OCI-LY7 (cell line): Measurements from ENCODE around the gene PRMT1. TPM values are rescaled to one million over a fixed set of nuclear protein-coding genes. Genes with fewer than 3 reads are reported as not detected.

Experiments
- BruUV-seq: library from RNA; stranded (reverse); fragments of 400-500 nt; replicated peaks from 2 replicates; lab custom pipeline; 2021; lab: Mats Ljungman, UMichigan
- CTCF ChIA-PET: fragments of 300-600 bp; sonication (Branson Sonifier 250); formaldehyde crosslinking; loops from one replicate; lab custom pipeline; 2022; ENCODE audit warnings: antibody characterized with exemption; ENCODE audit not compliant: unreplicated experiment; lab: Charles Lee
- POLR2A ChIA-PET: fragments of 300-600 bp; sonication (Branson Sonifier 250); formaldehyde crosslinking; loops from one replicate; lab custom pipeline; 2022; ENCODE audit warnings: antibody characterized with exemption; lab: Charles Lee
- DNase-seq: peaks from one replicate; pipeline ENCODE4 v3.0.0-alpha.2; 2015; ENCODE audit warnings: low spot score
- H2AFZ ChIP-seq: fragments of 200-600 bp; sonication (generic), shearing (Covaris generic); 2 replicates; pipeline ENCODE4 v1.6.1; 2014; ENCODE audit warnings: mild to moderate bottlenecking, antibody characterized with exemption, low read length, moderate library complexity
- H3K27ac ChIP-seq: fragments of 200-600 bp; sonication (generic); 2 replicates; pipeline ENCODE4 v1.5.1; 2014; ENCODE audit warnings: mixed run types, low read depth, mild to moderate bottlenecking, moderate library complexity, low read length, inconsistent platforms; ENCODE audit not compliant: poor library complexity, severe bottlenecking
- H3K36me3 ChIP-seq: fragments of 200-600 bp; sonication (generic); 2 replicates; pipeline ENCODE4 v1.6.1; 2014; ENCODE audit warnings: mild to moderate bottlenecking, antibody characterized with exemption, low read length, moderate library complexity, mixed read lengths; ENCODE audit not compliant: insufficient read depth
- H3K4me1 ChIP-seq: fragments of 200-600 bp; sonication (generic); 2 replicates; pipeline ENCODE4 v1.5.1; 2014; ENCODE audit warnings: mild to moderate bottlenecking, low read length; ENCODE audit not compliant: insufficient read depth, poor library complexity, severe bottlenecking
- H3K4me2 ChIP-seq: fragments of 200-600 bp; sonication (generic); 2 replicates; pipeline ENCODE4 v1.6.1; 2014; ENCODE audit warnings: mild to moderate bottlenecking, low read length
- H3K4me3 ChIP-seq: fragments of 200-600 bp; sonication (generic); 2 replicates; pipeline ENCODE4 v1.5.1; 2014; ENCODE audit warnings: mild to moderate bottlenecking, low read depth, low read length; ENCODE audit not compliant: poor library complexity, severe bottlenecking
- H3K79me2 ChIP-seq: fragments of 200-600 bp; sonication (generic); 2 replicates; pipeline ENCODE4 v1.6.1; 2016; ENCODE audit warnings: low read depth, mild to moderate bottlenecking, low read length, moderate library complexity, mixed read lengths; ENCODE audit not compliant: insufficient read depth
- H3K9me2 ChIP-seq: fragments of 200-600 bp; sonication (generic); 2 replicates; pipeline ENCODE4 v1.6.1; 2016; ENCODE audit warnings: mild to moderate bottlenecking, low read length, mixed read lengths; ENCODE audit not compliant: insufficient read depth
- H3K9me3 ChIP-seq: fragments of 200-600 bp; sonication (generic); 2 replicates; pipeline ENCODE4 v1.6.1; 2014; ENCODE audit warnings: mild to moderate bottlenecking, mixed run types, low read length, mixed read lengths
- H4K20me1 ChIP-seq: fragments of 200-600 bp; sonication (generic); 2 replicates; pipeline ENCODE4 v1.6.1; 2014; ENCODE audit warnings: mild to moderate bottlenecking, antibody characterized with exemption, low read length, moderate library complexity, mixed read lengths; ENCODE audit not compliant: insufficient read depth
- EZH2phosphoT487 ChIP-seq: fragments of 200-600 bp; sonication (generic); IDR thresholded peaks from 2 replicates; pipeline ENCODE4 v1.6.1; 2018; ENCODE audit warnings: low read depth, borderline replicate concordance, mild to moderate bottlenecking, mixed run types, antibody characterized with exemption, low read length, moderate library complexity, mixed read lengths
- intact Hi-C: fragments of 100-400 bp; cut with micrococcal nuclease; formaldehyde crosslinking; loops from one replicate; pipeline ENCODE4 v1.10.0; 2022; ENCODE audit not compliant: unreplicated experiment
- total RNA-seq, 2 experiments: library from RNA; depleted of rRNA in 1 of 2; stranded (reverse); fragments of >200 nt in 1 of 2; shearing (Covaris generic) in 1 of 2; gene quantifications; 2 replicates each; pipeline ENCODE4 v1.2.3, GENCODE V29; 2014 to 2022
- TF ChIP-seq, protein P1 (sequence below): fragments of 200-600 bp; sonication (generic); conservative IDR thresholded peaks from 2 replicates; pipeline ENCODE4 v1.5.1; 2014; ENCODE audit warnings: mild to moderate bottlenecking, antibody characterized with exemption, low read length, moderate library complexity, mixed read lengths

PRMT1 gene
- total RNA-seq, 2 experiments from 2014 or later = 266 to 403 TPM

DNA sequence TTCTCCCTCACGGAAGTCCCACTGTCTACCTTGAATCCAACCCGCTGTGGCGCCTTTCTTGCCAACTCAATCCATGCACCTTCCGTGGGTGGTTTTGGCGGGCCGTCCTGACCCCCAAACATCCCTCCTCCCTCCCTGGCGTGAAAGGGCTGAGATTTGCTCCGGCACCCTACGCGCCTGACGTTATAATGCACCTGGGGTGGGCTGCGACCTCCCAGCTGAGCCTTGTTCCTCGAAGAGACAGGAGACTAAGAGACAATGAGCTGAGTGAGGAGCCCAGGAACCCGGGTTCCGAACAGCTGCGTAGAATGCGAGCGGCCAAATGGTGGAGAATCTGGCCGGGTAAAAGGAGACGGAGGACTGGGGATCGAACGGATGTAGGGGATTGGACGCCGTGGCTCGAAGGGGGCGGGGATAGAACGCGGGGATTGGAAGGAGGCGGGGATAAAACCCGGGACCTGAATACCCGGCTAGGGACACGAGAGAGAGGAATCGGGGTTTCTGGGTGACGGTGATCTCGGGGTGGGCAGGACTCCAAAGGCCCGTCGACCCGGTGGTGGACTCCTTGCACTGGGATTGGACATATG is 13.7 kb downstream of the PRMT1 start, which contains the start of gene CPT1C:
CPT1C (plus strand) TSS at position 461 of the 587 bp plus-strand sequence. CDS start 1,137 bp downstream, outside the sequence.
- H3K27ac ChIP-seq = no peak within 1 kb of the TSS
- CTCF ChIA-PET = no interaction called here
- intact Hi-C loops = no loop called here

DNA sequence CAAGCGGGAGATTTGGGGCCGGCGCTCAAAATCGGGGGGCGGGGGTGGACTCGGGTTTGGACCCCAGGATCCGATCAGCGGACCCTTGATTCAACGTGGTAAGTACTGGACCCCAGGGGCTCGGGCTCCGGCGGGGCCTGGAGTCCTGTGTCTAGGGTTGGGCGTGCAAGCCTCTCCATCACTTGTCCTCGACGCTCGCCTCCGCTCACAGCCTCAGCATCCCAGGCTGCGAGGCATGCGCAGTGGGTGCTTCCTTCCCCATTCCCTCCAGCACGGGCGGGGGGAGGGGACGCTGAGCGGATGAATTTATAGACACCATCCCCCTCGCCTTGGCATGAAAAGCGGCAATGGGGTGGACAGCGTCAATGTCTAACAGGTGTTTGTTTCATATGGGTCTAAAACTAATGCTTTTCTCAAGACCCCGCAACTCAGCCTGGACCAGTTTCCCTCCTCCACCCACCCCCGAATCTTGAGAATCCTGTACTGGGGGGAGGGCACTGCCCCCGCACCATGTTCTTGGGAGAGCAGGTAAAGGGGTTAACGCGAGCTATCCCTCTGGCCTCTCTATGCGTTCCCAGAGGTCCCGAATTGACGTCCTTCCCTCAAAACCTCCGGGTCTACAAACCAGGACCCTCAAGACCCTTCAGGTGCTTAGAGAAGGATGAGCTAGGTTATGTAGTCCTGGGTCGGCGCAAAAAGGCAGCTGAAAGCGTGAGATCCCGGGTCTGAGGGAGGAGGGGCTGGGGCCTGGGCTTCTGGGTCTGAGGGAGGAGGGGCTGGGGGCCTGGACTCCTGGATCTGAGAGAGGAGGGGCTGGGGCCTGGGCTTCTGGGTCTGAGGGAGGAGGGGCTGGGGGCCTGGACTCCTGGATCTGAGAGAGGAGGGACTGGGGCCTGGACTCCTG is 14.4 kb downstream of the PRMT1 start:
- Histone ChIP-seq H3K4me1 (peaks cover 5% of the 10 kb centered on the region), H3K4me3 (no peak overlapping the region), H4K20me1 (no peaks in the 10 kb centered on the region), H3K9me2 (no peaks in the 10 kb centered on the region), H3K4me2 (no peak overlapping the region), H2AFZ (peak overlapping the region; percentile 37; the same call in 1 of the 2 replicates), H3K36me3 (peaks cover 44% of the 10 kb centered on the region), H3K79me2 (no peaks in the 10 kb centered on the region), H3K27ac (no peak overlapping the region), H3K9me3 (no peaks in the 10 kb centered on the region)
- intact Hi-C loops = no loop called here
- no TSS peak for BruUV-seq
- no peak for TF ChIP-seq EZH2phosphoT487
- TF ChIP-seq, protein P1, sequence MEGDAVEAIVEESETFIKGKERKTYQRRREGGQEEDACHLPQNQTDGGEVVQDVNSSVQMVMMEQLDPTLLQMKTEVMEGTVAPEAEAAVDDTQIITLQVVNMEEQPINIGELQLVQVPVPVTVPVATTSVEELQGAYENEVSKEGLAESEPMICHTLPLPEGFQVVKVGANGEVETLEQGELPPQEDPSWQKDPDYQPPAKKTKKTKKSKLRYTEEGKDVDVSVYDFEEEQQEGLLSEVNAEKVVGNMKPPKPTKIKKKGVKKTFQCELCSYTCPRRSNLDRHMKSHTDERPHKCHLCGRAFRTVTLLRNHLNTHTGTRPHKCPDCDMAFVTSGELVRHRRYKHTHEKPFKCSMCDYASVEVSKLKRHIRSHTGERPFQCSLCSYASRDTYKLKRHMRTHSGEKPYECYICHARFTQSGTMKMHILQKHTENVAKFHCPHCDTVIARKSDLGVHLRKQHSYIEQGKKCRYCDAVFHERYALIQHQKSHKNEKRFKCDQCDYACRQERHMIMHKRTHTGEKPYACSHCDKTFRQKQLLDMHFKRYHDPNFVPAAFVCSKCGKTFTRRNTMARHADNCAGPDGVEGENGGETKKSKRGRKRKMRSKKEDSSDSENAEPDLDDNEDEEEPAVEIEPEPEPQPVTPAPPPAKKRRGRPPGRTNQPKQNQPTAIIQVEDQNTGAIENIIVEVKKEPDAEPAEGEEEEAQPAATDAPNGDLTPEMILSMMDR = no peak
- POLR2A ChIA-PET = interaction anchor here (0.6 kb wide), 1 partner anchor 119 kb away, joined by 4 read pairs; no protein-coding TSS in a partner anchor
- CTCF ChIA-PET = no interaction called here
- DNase-seq = no peak

More for the DNA sequence above, 13.7 kb downstream of the PRMT1 start, which contains the start of gene CPT1C:
- Histone ChIP-seq H3K36me3 (peaks cover 52% of the 10 kb centered on the region), H3K4me1 (peaks cover 5% of the 10 kb centered on the region), H4K20me1 (no peaks in the 10 kb centered on the region), H3K4me3 (no peak within 1 kb of the TSS), H3K79me2 (no peaks in the 10 kb centered on the region), H3K4me2 (no peak within 1 kb of the TSS), H2AFZ (peak within 1 kb of the TSS; percentile 37; the same call in 1 of the 2 replicates), H3K9me3 (no peaks in the 10 kb centered on the region), H3K9me2 (no peaks in the 10 kb centered on the region)
- POLR2A ChIA-PET = interaction anchor here (0.7 kb wide), 1 partner anchor 51 kb away, joined by 3 read pairs; the partner anchor contains the start of gene RRAS
- no peak for DNase-seq
- TF ChIP-seq EZH2phosphoT487 = no peak
- TF ChIP-seq, protein P1 = no peak
- no TSS peak for BruUV-seq
